ENCODE measurements around the gene WIZ.

Gene WIZ

GRCh38 chr19:15456441-15456840 lies 6.7 kb upstream of the WIZ start:
- CTCF ChIA-PET = no interaction called here
- POLR2A ChIA-PET (ENCODE audit: low non-redundant PET) = no interaction called here
- H3K27ac ChIP-seq = no peak overlapping the region
- DNase-seq (ENCODE audit: low spot score) = no peak
- no peak for TF ChIP-seq CTCF (conservative IDR thresholded peaks at IDR 0.05; ENCODE audit: low read depth)

GRCh38 chr19:15455996-15456395 lies 6.2 kb upstream of the WIZ start:
- CTCF ChIA-PET = no interaction called here
- no peak overlapping the region for H3K27ac ChIP-seq
- POLR2A ChIA-PET (ENCODE audit: low non-redundant PET) = no interaction called here
- DNase-seq (ENCODE audit: low spot score) = no peak
- no peak for TF ChIP-seq CTCF (conservative IDR thresholded peaks at IDR 0.05; ENCODE audit: low read depth)

GRCh38 chr19:15453906-15454860 lies 4.4 kb upstream of the WIZ start:
- H3K27ac ChIP-seq = no peak overlapping the region
- ChIA-PET CTCF (interaction anchor here (0.6 to 0.7 kb wide), 3 partner anchors 22 to 83 kb away, joined by 3 read pairs; no protein-coding TSS in a partner anchor), POLR2A (ENCODE audit: low non-redundant PET) (no interaction called here)
- DNase-seq (ENCODE audit: low spot score) = no peak
- TF ChIP-seq CTCF (conservative IDR thresholded peaks at IDR 0.05; ENCODE audit: low read depth) = no peak

GRCh38 chr19:15453091-15453578 lies 3.4 kb upstream of the WIZ start:
- H3K27ac ChIP-seq = peak overlapping the region; percentile 71
- ChIA-PET CTCF (interaction anchor here (0.5 kb wide), 1 partner anchor 14 kb away, joined by 3 read pairs; no protein-coding TSS in a partner anchor), POLR2A (ENCODE audit: low non-redundant PET) (no interaction called here)
- TF ChIP-seq CTCF (conservative IDR thresholded peaks at IDR 0.05; ENCODE audit: low read depth) = peak; percentile 51; the same call in 1 of the 2 replicates
- no peak for DNase-seq (ENCODE audit: low spot score)

- peak overlapping the region; percentile 71 for H3K27ac ChIP-seq
- DNase-seq (ENCODE audit: low spot score) = peak; percentile 96
- POLR2A ChIA-PET (ENCODE audit: low non-redundant PET) = no interaction called here
- no peak for TF ChIP-seq CTCF (conservative IDR thresholded peaks at IDR 0.05; ENCODE audit: low read depth)
- CTCF ChIA-PET = interaction anchor here (0.5 kb wide), 2 partner anchors 15 to 103 kb away, joined by 3 to 8 read pairs; no protein-coding TSS in a partner anchor
Measured at GRCh38 chr19:15452111-15453047, 2.6 kb upstream of the WIZ start.

GRCh38 chr19:15450528-15450890 lies 753 bp upstream of the WIZ start:
- POLR2A ChIA-PET (ENCODE audit: low non-redundant PET) = interaction anchor here (0.6 kb wide), 1 partner anchor 15 kb away, joined by 3 read pairs; no protein-coding TSS in a partner anchor
- H3K27ac ChIP-seq = peak overlapping the region; percentile 73
- CTCF ChIA-PET = interaction anchor here (0.8 kb wide), 1 partner anchor 81 kb away, joined by 3 read pairs; no protein-coding TSS in a partner anchor

More at GRCh38 chr19:15450528-15450890, 753 bp upstream of the WIZ start:
- DNase-seq (ENCODE audit: low spot score) = no peak
- no peak for TF ChIP-seq CTCF (conservative IDR thresholded peaks at IDR 0.05; ENCODE audit: low read depth)
